Astrocyte (in vitro differentiated cells and primary cell): ENCODE measurements around the gene TNFRSF1B. TPM values are rescaled to one million over a fixed set of nuclear protein-coding genes. Genes with fewer than 3 reads are reported as not detected.
A peak's percentile ranks its signal among the peaks of the same experiment; 100 is the strongest.

Source experiments
- DNase-seq: peaks from one replicate; pipeline ENCODE4 v3.0.0-alpha.2; 2010; ENCODE audit warnings: low read depth
- FAIRE-seq: peaks from 2 replicates; lab custom pipeline; 2011; peaks lifted over from hg19 to GRCh38; lab: Jason Lieb, UNC
- H2AFZ ChIP-seq: 2 replicates; pipeline ENCODE4 v1.6.0; 2012; ENCODE audit warnings: low read depth, low read length, inconsistent platforms
- H3K27ac ChIP-seq: 2 replicates; pipeline ENCODE4 v1.5.1; 2011; ENCODE audit warnings: low read depth, low read length, inconsistent platforms
- H3K27me3 ChIP-seq: 2 replicates; pipeline ENCODE4 v1.6.0; 2011; ENCODE audit warnings: low read length, inconsistent platforms; ENCODE audit not compliant: insufficient read depth
- H3K36me3 ChIP-seq: 2 replicates; pipeline ENCODE4 v1.5.1; 2011; ENCODE audit warnings: low read length, inconsistent platforms; ENCODE audit not compliant: insufficient read depth
- H3K4me1 ChIP-seq: 2 replicates; pipeline ENCODE4 v1.5.1; 2011; ENCODE audit warnings: low read length, inconsistent platforms; ENCODE audit not compliant: insufficient read depth
- H3K4me2 ChIP-seq: 2 replicates; pipeline ENCODE4 v1.6.0; 2012; ENCODE audit warnings: low read length, inconsistent platforms
- H3K4me3 ChIP-seq: 2 replicates; pipeline ENCODE4 v1.5.1; 2011; ENCODE audit warnings: low read depth, mild to moderate bottlenecking, low read length, inconsistent platforms; ENCODE audit not compliant: insufficient read depth
- H3K79me2 ChIP-seq: 2 replicates; pipeline ENCODE4 v1.6.0; 2012; ENCODE audit warnings: mild to moderate bottlenecking, low read length, inconsistent platforms; ENCODE audit not compliant: insufficient read depth
- H3K9ac ChIP-seq: 2 replicates; pipeline ENCODE4 v1.6.0; 2012; ENCODE audit warnings: mild to moderate bottlenecking, low read length, inconsistent platforms
- H3K9me3 ChIP-seq: 2 replicates; pipeline ENCODE4 v1.5.1; 2012; ENCODE audit warnings: low read depth, mild to moderate bottlenecking, low read length, inconsistent platforms; ENCODE audit not compliant: insufficient read depth
- H4K20me1 ChIP-seq: 2 replicates; pipeline ENCODE4 v1.6.0; 2012; ENCODE audit warnings: low read length, inconsistent platforms; ENCODE audit not compliant: insufficient read depth
- H3K27ac Mint-ChIP-seq: one replicate; pipeline ENCODE4 v1.8.0; 2021; ENCODE audit warnings: mild to moderate bottlenecking, mixed read lengths; ENCODE audit not compliant: unreplicated experiment
- H3K27me3 Mint-ChIP-seq: one replicate; pipeline ENCODE4 v1.8.0; 2021; ENCODE audit warnings: low read depth, mixed read lengths; ENCODE audit not compliant: unreplicated experiment
- H3K36me3 Mint-ChIP-seq: one replicate; pipeline ENCODE4 v1.8.0; 2021; ENCODE audit warnings: low read depth, mixed read lengths; ENCODE audit not compliant: unreplicated experiment
- H3K4me1 Mint-ChIP-seq: one replicate; pipeline ENCODE4 v1.8.0; 2021; ENCODE audit warnings: low read depth, mixed read lengths; ENCODE audit not compliant: unreplicated experiment
- H3K4me3 Mint-ChIP-seq: one replicate; pipeline ENCODE4 v1.8.0; 2021; ENCODE audit warnings: mild to moderate bottlenecking, moderate library complexity, mixed read lengths; ENCODE audit not compliant: unreplicated experiment
- H3K9me3 Mint-ChIP-seq: one replicate; pipeline ENCODE4 v1.8.0; 2021; ENCODE audit warnings: mild to moderate bottlenecking, mixed read lengths; ENCODE audit not compliant: unreplicated experiment
- EZH2 ChIP-seq: IDR thresholded peaks from 2 replicates; pipeline ENCODE4 v1.6.1; 2012; ENCODE audit warnings: mild to moderate bottlenecking, low read length, inconsistent platforms; ENCODE audit not compliant: insufficient read depth
- total RNA-seq: library from RNA; stranded (reverse); gene quantifications from 2 replicates; pipeline ENCODE4 v1.2.1, GENCODE V29; 2021
- TF ChIP-seq, protein P1 (sequence below): IDR thresholded peaks from 2 replicates; pipeline ENCODE4 v1.5.1; 2011; ENCODE audit warnings: low read depth, mild to moderate bottlenecking, inconsistent platforms, low read length, moderate library complexity; ENCODE audit not compliant: insufficient read depth

The TNFRSF1B gene
- total RNA-seq, 1 donor from 2014 or later: 0.09 TPM

DNA sequence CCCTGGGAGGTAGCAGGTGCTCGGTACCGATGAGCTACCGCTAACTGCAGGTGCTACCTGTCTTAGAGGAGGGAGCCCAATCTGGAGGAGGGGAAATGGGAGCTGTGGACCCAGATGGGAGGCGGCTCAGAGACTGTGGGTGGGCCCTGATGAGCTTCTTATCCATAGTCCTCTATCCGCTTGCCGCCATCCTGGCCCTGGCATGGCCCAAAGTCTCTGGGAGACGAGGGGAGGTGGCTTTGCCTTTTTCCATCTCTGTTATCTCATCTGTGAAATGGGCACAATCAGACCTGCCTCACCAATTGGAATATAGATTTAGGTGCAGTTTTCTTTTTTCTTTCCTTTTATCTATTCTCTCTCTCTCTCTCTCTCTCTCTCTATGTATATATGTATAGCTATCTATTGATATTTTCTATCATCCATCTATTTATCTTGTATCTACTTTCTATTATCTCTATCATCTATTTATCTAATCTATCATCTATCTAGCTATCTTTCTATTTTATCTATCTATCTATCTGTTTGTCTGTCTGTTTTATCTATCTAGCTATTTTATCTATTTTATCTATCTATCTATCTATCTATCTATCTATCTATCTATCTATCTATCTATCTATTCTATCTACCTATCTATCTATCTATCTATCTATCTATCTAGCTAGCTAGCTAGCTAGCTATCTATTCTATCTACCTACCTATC is 16.5 kb downstream of the TNFRSF1B start:
- no peaks in the 10 kb centered on the region for H3K36me3 Mint-ChIP-seq
- Histone ChIP-seq H2AFZ (no peak overlapping the region), H3K4me2 (no peak overlapping the region), H4K20me1 (no peaks in the 10 kb centered on the region), H3K27me3 (peaks cover 6% of the 10 kb centered on the region), H3K9me3 (no peaks in the 10 kb centered on the region), H3K4me3 (no peak overlapping the region), H3K4me1 (peaks cover 26% of the 10 kb centered on the region), H3K27ac (no peak overlapping the region), H3K36me3 (no peaks in the 10 kb centered on the region), H3K79me2 (no peaks in the 10 kb centered on the region), H3K9ac (no peak overlapping the region)
- H3K4me1 Mint-ChIP-seq: peaks cover 16% of the 10 kb centered on the region
- no peak overlapping the region for H3K4me3 Mint-ChIP-seq
- H3K9me3 Mint-ChIP-seq: peaks cover 2% of the 10 kb centered on the region
- no peak overlapping the region for H3K27ac Mint-ChIP-seq
- FAIRE-seq (no peak), DNase-seq (no peak)
- no peak for TF ChIP-seq EZH2
- TF ChIP-seq, protein P1, sequence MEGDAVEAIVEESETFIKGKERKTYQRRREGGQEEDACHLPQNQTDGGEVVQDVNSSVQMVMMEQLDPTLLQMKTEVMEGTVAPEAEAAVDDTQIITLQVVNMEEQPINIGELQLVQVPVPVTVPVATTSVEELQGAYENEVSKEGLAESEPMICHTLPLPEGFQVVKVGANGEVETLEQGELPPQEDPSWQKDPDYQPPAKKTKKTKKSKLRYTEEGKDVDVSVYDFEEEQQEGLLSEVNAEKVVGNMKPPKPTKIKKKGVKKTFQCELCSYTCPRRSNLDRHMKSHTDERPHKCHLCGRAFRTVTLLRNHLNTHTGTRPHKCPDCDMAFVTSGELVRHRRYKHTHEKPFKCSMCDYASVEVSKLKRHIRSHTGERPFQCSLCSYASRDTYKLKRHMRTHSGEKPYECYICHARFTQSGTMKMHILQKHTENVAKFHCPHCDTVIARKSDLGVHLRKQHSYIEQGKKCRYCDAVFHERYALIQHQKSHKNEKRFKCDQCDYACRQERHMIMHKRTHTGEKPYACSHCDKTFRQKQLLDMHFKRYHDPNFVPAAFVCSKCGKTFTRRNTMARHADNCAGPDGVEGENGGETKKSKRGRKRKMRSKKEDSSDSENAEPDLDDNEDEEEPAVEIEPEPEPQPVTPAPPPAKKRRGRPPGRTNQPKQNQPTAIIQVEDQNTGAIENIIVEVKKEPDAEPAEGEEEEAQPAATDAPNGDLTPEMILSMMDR: no peak
- H3K27me3 Mint-ChIP-seq: peaks cover 34% of the 10 kb centered on the region

DNA sequence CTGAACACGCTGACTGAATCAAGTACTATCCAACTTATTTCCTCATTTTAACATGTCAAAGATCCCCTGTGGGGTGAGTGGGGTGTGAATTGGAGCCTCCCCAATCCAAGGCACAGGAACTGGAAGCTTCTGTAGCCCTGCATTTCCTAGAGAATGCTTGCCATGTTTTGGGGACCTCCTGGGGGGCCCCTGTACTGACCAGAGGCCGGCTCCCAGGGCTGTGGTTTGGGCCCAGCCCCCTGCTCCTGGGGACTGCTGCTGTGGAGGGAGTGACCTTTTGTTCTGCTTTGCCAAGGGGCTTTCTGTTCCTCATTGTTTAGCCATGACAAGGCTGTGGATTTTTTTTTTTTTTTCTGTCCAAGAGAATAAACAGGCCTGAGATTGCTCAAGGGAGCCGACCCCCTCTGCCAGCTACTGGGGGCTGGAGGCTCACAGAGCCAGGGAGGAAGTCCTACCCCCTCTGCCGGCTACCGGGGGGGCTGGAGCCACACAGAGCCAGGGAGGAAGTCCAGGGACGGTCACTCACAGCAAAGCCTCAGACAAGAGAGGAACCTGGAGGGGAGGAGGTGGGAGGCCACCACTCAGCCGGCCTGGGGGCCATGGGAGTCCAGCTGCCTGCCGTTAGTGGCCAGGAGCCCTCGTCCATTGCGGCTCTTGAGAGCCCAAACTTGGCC is 17.4 kb downstream of the TNFRSF1B start:
- peak; percentile 50 for DNase-seq
- H3K9me3 Mint-ChIP-seq: no peaks in the 10 kb centered on the region
- H3K4me1 ChIP-seq: peaks cover 17% of the 10 kb centered on the region
- no peaks in the 10 kb centered on the region for H4K20me1 ChIP-seq
- peak overlapping the region; percentile 69 for H3K9ac ChIP-seq
- H3K9me3 ChIP-seq: no peaks in the 10 kb centered on the region
- peak overlapping the region; percentile 34 for H3K27ac Mint-ChIP-seq
- peak overlapping the region; percentile 42 for H3K27ac ChIP-seq
- no peak overlapping the region for H3K4me3 ChIP-seq
- H3K79me2 ChIP-seq: no peaks in the 10 kb centered on the region
- no peak overlapping the region for H3K4me3 Mint-ChIP-seq
- H3K4me2 ChIP-seq: peak overlapping the region; percentile 62
- peak overlapping the region; percentile 85 for H2AFZ ChIP-seq
- H3K36me3 Mint-ChIP-seq: no peaks in the 10 kb centered on the region
- peaks cover 6% of the 10 kb centered on the region for H3K27me3 ChIP-seq
- no peak for FAIRE-seq
- no peaks in the 10 kb centered on the region for H3K36me3 ChIP-seq
- peaks cover 10% of the 10 kb centered on the region for H3K4me1 Mint-ChIP-seq
- TF ChIP-seq, protein P1: no peak
- TF ChIP-seq EZH2: no peak
- peaks cover 35% of the 10 kb centered on the region for H3K27me3 Mint-ChIP-seq
